KOPT-K1 (cell line): ENCODE results near the gene PRKX.
A peak's percentile ranks its signal among the peaks of the same experiment; 100 is the strongest.
"Not testable (repeated sequence)": the region's sequence is repeated elsewhere in the genome, so short reads cannot be mapped to it uniquely, and the experiment has no call there.

ENCODE experiments used
- H3K27ac ChIP-seq: fragments of 200-600 bp; sonication (generic); 2 replicates; pipeline ENCODE4 v1.5.1; 2016; ENCODE audit warnings: antibody characterized with exemption, mild to moderate bottlenecking, low read depth, low read length; ENCODE audit not compliant: poor library complexity, severe bottlenecking
- H3K36me3 ChIP-seq: fragments of 200-600 bp; sonication (generic); 2 replicates; pipeline ENCODE4 v1.5.1; 2017; ENCODE audit warnings: antibody characterized with exemption, mild to moderate bottlenecking, low read length, moderate library complexity; ENCODE audit not compliant: insufficient read depth
- H3K9me3 ChIP-seq: fragments of 200-600 bp; sonication (generic); 2 replicates; pipeline ENCODE4 v1.5.1; 2017; ENCODE audit warnings: antibody characterized with exemption, low read length, mild to moderate bottlenecking; ENCODE audit not compliant: insufficient read depth, poor library complexity, severe bottlenecking

PRKX gene

GRCh38 chrX:3715921-3716320 lies 2.5 kb upstream of the PRKX start:
- Histone ChIP-seq H3K36me3 (no peaks in the 10 kb centered on the region), H3K27ac (no peak overlapping the region), H3K9me3 (no peaks in the 10 kb centered on the region)

GRCh38 chrX:3714706-3715479 lies 1.4 kb upstream of the PRKX start:
- H3K27ac ChIP-seq, H3K36me3 ChIP-seq, H3K9me3 ChIP-seq: not testable (repeated sequence)

DNA sequence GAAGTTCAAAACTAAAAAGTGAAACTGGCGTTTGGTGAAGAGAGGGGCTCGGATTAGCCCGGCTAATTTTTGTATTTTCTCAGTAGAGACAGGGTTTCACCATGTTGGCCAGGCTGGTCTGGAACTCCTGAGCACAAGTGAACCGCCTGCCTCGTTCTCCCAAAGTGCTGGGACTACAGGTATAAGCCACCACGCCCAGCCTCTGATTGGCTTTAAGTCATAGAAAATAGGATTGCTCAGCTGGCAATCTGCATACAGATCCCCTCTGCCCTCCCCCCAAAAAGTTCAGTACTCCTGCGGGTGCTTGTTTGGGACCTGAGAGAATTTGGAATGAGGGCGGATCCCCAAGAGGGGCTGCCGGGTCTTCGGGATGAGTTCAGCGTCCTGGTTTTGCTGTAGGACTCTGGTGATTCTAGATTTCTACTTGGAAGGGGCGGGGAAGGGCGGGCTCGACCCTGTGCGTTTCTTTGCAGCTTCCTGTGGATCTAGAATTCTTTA lies 537 bp upstream of the PRKX start:
- Histone ChIP-seq H3K27ac (peak overlapping the region; percentile 63), H3K9me3 (no peaks in the 10 kb centered on the region), H3K36me3 (no peaks in the 10 kb centered on the region)

DNA sequence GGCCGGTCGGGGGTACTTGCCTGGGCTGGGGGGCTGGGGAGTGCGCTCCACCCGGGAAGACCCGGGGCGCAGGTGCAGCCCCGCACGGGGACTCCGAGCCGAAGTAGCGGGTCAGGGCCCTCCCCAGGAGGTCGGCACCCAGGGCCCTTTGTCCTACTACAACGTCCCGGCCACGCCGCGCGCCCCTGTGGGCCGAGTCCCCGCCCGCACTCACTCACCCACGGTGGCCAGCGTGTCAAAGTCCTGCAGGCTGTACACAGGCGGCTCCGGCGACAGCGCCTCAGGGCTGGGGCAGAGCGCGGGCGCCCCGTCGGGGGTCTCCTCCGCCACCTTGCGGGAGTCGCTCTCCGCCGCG lies 602 bp downstream of the PRKX start:
- H3K27ac ChIP-seq, result peak overlapping the region; percentile 63
- H3K36me3 ChIP-seq, result no peaks in the 10 kb centered on the region
- no peaks in the 10 kb centered on the region for H3K9me3 ChIP-seq

DNA sequence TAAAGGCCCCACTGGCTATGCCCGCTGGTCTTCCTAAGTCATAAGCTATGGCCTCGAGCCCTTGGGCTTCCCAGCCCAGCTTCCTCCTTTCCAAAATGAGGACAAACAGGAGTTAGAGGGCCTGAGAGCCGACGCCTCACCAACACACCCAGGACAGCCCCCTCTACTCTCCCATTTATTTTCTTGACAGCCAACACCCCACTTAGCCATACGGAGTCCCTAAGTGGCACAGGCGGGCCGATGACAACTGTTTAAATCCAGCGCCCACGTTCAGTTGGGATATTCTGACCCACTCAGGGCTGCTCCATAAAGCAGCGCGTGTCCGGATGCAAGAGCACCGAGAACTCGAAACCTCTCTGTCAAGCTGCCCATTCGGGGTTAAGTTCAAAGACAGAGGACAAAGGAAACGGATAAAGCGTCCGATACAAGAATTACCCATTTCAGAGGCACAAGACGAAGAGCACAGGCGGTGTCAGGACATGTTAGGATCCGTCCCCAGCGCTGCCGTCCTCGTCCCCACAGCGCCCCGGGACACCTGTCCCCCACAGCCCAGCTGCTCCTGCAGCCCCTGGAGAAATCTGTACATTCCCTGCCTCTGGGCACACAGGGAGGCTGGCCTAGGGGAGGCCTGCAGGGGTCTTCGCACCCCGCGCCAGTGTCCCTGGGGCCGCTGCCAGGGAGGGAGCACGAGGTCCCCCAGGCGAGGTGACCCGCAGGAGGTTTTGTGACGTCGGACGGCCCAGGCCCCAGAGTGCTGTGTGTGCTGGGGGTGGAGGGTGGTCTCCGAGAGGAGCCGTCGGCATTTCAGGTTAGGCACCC lies 1.2 kb downstream of the PRKX start:
- Histone ChIP-seq H3K27ac (peak overlapping the region; percentile 63), H3K36me3 (no peaks in the 10 kb centered on the region), H3K9me3 (no peaks in the 10 kb centered on the region)

- no peaks in the 10 kb centered on the region for H3K9me3 ChIP-seq
- H3K27ac ChIP-seq, result peak overlapping the region; percentile 63
- no peaks in the 10 kb centered on the region for H3K36me3 ChIP-seq
Measured at GRCh38 chrX:3711331-3711917, 2.0 kb downstream of the PRKX start.

- H3K36me3 ChIP-seq, H3K9me3 ChIP-seq: not testable (repeated sequence)
- peak overlapping the region; percentile 27 for H3K27ac ChIP-seq
Measured at GRCh38 chrX:3707673-3708274, 5.7 kb downstream of the PRKX start.

DNA sequence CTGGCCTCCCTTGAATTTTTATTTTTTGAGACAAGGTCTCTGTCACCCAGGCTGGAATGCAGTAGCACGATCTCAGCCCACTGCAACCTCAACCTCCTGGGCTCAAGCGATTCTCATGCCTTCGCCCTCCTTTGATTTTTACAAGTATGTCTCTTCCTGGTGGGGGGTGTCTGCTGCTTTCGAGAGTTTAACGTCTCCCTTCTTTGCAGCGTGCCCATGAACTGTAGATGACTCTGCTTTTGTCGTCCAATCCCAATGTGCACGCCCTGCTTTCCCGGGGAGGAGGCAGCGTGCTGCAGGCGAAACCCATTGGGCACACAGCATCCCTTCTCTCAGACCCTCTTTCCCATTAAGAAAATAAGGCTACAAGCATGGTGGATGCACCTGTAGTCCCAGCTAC lies 7.0 kb downstream of the PRKX start:
- Histone ChIP-seq H3K27ac (no peak overlapping the region), H3K9me3 (no peaks in the 10 kb centered on the region), H3K36me3 (no peaks in the 10 kb centered on the region)

- H3K9me3 ChIP-seq, H3K36me3 ChIP-seq: not testable (repeated sequence)
Measured at GRCh38 chrX:3703251-3703650, 10.2 kb downstream of the PRKX start.

GRCh38 chrX:3702095-3702494 lies 11.4 kb downstream of the PRKX start:
- not testable (repeated sequence) for H3K36me3 ChIP-seq, H3K27ac ChIP-seq, H3K9me3 ChIP-seq

More at GRCh38 chrX:3703251-3703650, 10.2 kb downstream of the PRKX start:
- H3K27ac ChIP-seq, result not testable (repeated sequence)

- H3K9me3 ChIP-seq, H3K27ac ChIP-seq, H3K36me3 ChIP-seq: not testable (repeated sequence)
Measured at GRCh38 chrX:3701445-3701928, 12.0 kb downstream of the PRKX start.

DNA sequence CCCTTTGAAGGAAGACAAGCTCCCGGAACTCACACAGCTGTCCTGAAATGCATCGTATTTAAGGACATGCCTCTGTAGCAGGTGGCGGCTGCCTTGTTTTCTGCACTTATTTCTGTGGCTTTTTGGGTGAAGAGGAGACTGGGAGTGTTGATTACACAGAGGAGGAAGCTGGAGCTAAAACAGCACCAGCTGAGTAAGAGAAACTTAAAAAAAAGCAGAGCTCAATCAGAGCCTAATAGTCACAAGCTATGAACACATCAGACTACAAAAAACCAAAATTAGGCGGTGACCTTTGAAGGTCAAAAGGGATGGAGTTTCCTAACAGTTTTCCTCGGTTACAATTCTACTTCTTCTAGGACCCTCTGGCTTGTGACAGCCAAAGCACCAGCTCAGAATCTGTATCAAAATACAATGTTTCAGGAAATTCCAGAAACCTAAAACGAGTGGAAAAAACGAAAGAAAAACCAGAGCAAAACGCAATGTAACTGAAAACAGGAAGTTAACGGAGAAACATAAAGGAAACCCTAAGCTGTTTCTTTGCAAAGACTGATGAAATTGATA lies 13.5 kb downstream of the PRKX start:
- H3K9me3 ChIP-seq, result no peaks in the 10 kb centered on the region
- peak overlapping the region; percentile 89 for H3K27ac ChIP-seq
- H3K36me3 ChIP-seq, result no peaks in the 10 kb centered on the region

DNA sequence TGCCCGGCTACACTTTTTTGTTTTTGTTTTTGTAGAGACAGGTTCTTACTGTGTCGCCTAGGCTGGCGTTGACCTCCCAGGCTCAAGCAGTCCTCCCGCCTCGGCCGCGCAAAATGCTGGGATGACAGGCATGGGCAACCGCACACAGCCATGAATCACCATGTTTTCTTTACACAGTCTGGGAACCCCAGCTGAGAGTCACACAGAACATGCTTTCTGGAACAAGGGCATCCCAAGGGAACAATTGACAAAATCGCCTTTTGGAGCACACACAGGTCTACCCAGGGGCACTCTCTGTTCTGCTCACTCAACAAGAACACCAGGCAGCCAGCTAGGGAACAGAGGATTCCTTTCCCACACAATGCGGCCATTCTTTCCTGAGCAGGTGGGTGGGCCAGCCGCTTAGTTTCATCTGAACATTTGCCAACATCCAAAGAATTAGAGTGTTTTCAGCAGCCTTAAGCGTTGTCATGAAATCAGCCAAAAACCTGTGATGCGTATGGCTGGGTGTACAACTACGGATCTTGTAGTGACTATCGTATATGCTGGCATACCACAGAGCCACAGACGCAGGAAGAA lies 15.7 kb downstream of the PRKX start:
- Histone ChIP-seq H3K9me3 (no peaks in the 10 kb centered on the region), H3K36me3 (no peaks in the 10 kb centered on the region), H3K27ac (no peak overlapping the region)

GRCh38 chrX:3697220-3697684 lies 16.2 kb downstream of the PRKX start:
- Histone ChIP-seq H3K27ac (no peak overlapping the region), H3K36me3 (no peaks in the 10 kb centered on the region), H3K9me3 (no peaks in the 10 kb centered on the region)
